ENCODE measurements around the gene TRIM40.
"Not testable (repeated sequence)": the region's sequence is repeated elsewhere in the genome, so short reads cannot be mapped to it uniquely, and the experiment has no call there.

The TRIM40 gene

DNA sequence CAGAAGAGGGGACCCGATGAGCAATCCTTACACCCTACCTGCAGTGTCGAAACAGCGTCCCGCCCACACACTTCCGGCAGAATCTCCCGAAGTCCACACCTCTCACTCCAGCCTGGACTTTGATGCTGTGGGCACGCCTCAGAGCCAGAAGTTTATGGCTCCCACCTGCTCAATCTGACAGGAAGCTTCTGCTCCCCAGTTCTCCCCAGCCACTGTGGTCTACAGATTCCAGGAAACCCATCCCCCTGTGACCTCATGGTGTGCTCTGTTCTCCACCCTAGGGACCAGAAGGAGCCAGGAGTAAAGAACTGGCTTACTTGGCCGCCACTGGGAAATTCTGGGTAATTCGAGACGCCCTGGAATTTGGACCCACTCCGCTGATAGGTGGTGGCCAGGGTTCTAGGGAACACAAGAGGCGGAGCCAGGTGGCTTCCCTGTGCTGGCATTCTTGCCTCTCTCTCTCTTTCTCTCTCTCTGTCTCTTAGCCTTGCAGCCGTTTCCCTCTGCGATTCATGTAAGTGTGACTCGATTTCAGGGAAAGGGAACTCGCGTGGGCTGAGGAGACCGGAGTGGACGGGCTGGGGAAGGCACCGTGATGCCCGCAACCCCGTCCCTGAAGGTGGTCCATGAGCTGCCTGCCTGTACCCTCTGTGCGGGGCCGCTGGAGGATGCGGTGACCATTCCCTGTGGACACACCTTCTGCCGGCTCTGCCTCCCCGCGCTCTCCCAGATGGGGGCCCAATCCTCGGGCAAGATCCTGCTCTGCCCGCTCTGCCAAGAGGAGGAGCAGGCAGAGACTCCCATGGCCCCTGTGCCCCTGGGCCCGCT is 27.4 kb downstream of the TRIM40 start, which contains the start of gene TRIM15:
TSS of gene TRIM15 (plus strand) at position 457 of the 828 bp plus-strand sequence. CDS start at position 596, 139 bp downstream.
- DNase-seq (ENCODE audit: low read depth, low spot score), result no peak

DNA sequence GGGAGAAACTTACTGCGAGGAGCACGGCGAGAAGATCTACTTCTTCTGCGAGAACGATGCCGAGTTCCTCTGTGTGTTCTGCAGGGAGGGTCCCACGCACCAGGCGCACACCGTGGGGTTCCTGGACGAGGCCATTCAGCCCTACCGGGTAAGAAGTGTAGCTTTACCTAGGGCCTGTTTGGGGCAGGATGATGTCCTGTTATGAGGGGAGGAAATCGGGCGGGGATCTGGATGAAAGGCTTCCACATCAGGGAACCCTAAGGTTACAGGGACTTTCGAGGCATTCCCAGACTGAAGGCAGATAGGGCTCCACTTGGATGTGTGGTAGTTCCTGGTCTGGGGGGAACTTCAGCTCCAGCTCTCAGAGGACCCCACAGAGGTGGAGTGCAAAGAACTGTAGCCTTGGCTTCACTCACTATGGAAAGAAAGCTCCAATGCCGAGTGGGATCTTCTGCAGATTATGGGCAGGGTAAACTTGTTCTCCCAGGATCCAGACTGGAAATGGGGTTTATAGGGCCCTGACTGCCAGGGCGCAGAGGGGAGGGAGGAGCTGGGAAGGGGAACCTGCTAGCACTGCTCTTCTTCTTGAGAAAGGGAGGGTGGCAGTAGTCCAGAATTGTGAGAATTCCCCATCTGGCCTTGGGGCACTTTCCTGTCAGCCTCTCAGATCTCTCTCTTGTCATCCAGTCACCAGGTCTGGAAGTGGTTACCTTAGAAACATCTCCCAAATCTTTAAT is 28.1 kb downstream of the TRIM40 start:
- DNase-seq (ENCODE audit: low read depth, low spot score), result no peak

DNA sequence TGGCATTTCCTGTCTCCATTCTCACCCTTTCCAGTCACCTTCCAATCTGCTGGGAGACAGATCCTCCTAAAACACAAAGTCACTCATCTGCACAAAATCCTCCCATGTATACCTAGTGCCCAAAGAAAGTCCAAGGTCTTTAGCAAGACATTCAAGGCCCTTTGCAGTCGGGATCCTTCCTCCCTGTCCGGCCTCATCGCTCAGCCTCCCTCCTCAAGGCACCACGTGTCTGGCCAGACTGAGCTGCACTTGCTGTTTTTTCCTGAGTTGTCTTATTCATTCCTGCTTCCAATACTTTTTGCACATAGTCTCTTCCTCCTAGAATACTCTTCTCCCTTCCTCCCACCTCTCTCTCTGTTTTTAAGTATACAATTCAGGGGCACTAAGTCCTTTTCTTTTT is 28.8 kb downstream of the TRIM40 start:
- DNase-seq (ENCODE audit: low read depth, low spot score), result no peak

DNA sequence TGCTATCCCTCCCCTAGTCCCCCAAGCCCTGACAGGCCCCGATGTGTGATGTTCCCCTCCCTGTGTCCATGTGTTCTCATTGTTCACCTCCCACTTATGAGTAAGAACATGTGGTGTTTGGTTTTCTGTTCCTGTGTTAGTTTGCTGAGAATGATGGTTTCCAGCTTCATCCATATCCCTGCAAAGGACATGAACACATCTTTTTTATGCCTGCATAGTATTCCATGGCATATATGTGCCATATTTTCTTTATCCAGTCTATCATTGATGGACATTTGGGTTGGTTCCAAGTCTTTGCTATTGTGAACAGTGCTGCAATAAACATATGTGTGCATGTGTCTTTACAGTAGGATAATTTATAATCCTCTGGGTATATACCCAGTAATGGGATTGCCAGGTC is 29.3 kb downstream of the TRIM40 start:
- not testable (repeated sequence) for DNase-seq (ENCODE audit: low read depth, low spot score)

- no peak for DNase-seq (ENCODE audit: low read depth, low spot score)
Measured at GRCh38 chr6:30167101-30167500, 31.2 kb downstream of the TRIM40 start.

DNA sequence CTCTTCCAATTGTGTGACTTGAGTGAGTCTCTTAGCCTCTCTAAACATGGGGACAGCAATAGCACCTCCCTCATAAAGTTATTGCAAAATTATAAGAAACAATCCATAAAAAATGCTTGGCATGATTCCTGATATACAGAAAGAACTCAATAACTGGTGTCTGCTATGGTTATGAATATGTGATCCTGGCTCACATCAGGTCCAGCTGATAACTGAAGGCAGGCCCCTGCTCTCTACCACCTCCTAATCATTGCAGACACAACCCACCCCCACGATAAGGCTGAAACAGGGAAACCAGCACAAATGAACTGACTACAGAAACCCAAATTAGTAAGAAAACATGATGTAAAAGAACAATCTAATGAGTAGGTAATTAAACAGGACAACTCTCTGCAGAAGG is 32.8 kb downstream of the TRIM40 start:
- no peak for DNase-seq (ENCODE audit: low read depth, low spot score)

DNA sequence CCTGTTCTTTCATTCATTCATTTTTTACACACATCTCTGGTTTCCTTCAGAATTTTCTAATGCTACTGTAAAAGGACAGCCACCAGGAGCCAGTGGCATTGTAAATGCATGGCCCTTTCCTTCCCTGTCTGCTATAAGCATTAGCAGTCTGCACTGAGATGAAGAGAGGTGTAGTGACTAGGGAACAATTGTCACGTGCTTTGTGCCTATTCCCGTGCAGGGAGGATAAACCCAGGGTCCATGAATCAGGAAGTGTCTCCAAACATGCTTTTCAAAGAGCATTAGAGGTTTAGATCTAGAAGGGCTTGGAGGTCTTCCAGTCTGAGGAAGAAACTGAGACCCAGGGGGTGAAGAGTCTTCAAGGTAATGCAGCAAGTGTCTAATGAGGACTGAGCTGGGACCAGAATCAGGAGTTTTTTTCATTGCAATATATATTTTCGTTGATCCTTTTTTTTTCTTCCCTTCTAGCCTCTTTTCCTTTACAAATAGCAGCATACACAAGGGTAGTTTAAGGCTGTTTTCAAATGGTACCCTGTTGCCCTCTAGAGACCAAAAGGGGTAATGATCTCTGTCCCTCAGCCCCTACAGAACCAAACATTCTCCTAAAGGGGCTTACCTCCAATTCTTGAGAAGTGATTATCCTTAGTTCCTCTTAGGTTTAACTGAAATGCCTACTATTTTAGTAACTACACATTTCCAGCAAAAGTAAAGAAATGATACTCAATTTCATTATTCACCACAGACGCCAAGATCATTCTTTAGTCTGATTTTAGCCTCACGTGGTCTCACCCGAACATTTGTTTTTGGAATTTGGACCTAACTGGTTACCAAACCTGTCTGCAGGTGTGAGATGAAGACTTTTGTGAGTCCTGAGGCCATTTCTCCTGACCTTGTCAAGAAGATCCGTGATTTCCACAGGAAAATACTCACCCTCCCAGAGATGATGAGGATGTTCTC is 34.0 kb downstream of the TRIM40 start:
- DNase-seq (ENCODE audit: low read depth, low spot score), result no peak

DNA sequence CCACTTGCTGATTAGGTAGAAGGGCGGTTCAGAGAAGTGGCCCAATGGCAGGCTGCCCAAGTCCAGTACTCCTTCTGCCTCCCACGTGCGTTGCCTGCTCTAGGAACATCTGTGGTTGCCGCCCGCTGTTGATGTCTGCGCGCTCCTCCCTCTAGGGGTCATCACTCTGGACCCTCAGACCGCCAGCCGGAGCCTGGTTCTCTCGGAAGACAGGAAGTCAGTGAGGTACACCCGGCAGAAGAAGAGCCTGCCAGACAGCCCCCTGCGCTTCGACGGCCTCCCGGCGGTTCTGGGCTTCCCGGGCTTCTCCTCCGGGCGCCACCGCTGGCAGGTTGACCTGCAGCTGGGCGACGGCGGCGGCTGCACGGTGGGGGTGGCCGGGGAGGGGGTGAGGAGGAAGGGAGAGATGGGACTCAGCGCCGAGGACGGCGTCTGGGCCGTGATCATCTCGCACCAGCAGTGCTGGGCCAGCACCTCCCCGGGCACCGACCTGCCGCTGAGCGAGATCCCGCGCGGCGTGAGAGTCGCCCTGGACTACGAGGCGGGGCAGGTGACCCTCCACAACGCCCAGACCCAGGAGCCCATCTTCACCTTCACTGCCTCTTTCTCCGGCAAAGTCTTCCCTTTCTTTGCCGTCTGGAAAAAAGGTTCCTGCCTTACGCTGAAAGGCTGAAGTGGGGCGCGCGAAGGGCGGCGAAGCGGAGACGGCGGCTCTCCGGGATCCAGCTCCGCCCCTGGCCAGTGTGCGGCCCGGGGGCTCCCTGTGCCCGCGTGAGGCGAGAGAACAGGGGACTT is 35.9 kb downstream of the TRIM40 start:
- DNase-seq (ENCODE audit: low read depth, low spot score), result no peak

GRCh38 chr6:30172681-30173080 is 36.7 kb downstream of the TRIM40 start:
- no peak for DNase-seq (ENCODE audit: low read depth, low spot score)

- no peak for DNase-seq (ENCODE audit: low read depth, low spot score)
Measured at GRCh38 chr6:30175765-30176164, 39.8 kb downstream of the TRIM40 start.

DNA sequence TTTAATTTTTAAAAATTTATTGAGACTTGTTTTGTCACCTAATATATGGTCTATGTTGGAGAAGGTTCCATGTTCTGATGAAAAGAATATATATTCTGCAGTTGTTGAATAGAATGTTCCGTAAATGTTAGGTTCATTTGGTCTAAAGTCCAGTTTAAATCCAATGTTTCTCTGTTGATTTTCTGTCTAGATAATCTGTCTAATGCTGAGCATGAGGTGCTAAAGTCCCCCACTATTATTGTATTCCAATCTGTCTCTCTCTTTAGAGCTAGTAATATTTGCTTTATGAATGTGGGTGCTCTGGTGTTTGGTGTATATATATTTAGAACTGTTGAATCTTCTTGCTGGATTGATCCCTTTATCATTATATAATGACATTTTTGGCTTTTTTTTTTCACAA is 42.9 kb downstream of the TRIM40 start:
- DNase-seq (ENCODE audit: low read depth, low spot score), result no peak

DNA sequence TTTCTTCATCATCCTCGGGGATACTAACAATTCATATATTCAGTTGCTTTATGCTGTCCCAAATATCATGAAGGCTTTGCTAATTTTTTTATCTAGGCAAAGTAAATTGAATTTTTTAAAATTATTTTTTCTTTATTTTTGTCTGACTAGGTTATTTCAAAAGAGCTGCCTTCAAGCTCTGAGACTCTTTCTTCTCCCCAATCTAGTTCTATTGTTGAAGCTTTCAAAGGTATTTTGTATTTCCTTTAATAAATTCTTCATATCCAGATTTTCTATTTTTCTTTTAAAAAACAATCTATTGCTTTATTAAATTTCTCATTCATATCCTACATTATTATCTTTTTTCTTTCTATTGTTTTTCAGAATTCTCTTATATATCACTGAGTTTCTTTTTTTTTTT is 44.2 kb downstream of the TRIM40 start:
- DNase-seq (ENCODE audit: low read depth, low spot score), result no peak

- DNase-seq (ENCODE audit: low read depth, low spot score), result no peak
Measured at GRCh38 chr6:30184417-30185031, 48.6 kb downstream of the TRIM40 start.

GRCh38 chr6:30185846-30186484 is 50.0 kb downstream of the TRIM40 start:
- DNase-seq (ENCODE audit: low read depth, low spot score), result no peak

GRCh38 chr6:30188541-30188940 is 52.6 kb downstream of the TRIM40 start:
- no peak for DNase-seq (ENCODE audit: low read depth, low spot score)

DNA sequence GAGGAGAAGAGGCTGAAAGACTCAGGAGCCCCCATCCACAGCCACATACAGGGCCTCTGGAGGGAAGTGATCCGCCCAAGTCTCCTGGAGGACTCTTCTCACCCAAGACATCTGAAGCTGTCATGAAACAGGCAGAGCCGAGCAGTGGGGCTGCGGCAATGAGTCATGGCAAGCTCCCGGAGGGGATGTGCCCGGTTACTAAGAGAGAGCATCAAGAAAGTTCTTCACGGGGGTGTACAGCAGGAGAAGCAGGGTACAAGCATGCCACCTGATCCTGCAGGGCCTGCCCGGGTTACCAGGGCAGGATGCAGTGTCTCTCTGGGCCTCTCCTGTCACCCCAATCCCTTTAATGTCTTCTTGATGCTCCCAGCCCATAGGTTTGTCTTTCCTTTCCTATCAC is 56.1 kb downstream of the TRIM40 start:
- no peak for DNase-seq (ENCODE audit: low read depth, low spot score)

- no peak for DNase-seq (ENCODE audit: low read depth, low spot score)
Measured at GRCh38 chr6:30194797-30195690, 59.1 kb downstream of the TRIM40 start.

DNA sequence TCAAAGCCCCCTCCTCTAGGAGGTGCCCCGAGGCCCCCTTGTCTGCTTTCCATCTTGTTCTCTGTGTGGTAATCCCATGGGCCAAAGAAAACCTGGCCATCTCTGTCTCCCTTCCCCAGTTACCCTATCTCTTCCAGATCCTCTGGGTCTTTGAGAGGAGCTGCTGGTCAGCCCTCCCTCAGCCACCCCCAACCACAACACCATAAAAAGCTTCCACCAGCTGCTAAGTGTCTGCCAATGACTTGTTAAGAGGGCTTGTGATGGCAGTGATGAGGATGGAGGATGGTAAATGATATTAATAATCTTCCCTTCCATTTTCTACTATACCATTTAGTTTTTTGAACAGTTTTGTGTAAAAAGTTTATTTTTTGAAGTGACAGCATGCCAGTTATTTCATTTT is 60.0 kb downstream of the TRIM40 start:
- no peak for DNase-seq (ENCODE audit: low read depth, low spot score)

DNA sequence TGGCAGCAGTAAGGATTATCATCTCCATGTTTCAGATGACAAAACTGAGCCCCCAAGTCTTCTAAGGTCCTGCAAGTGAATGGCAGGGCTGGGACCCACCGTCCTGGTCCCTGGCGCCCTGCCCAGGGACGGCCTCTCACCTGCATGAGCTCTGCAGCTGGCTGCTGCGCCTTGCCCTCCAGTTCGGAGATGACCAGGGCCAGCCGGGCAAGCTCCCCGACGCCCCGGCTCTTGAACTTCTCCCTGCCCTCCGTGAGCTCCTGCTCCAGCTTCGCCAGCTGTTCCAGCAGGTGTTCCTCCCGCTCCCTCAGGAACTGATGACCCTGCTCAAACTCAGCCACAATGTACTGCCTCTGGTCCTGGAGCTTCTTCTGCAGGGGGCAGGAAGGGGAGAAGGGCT is 60.4 kb downstream of the TRIM40 start:
- DNase-seq (ENCODE audit: low read depth, low spot score), result no peak

All from activated CD4-positive, CD25-positive, alpha-beta regulatory T cell treated with anti-CD3 and anti-CD28 coated beads, Interleukin-2, amount 50 U/mL, for 16 hours (primary cell).